22Rv1 (cell line): Measurements from ENCODE around the gene DERA.

Experiments
- H3K27ac ChIP-seq: fragments of 450-650 bp; 2 replicates; pipeline ENCODE4 v1.5.1; 2017
- CTCF ChIP-seq: fragments of 450-650 bp; IDR thresholded peaks from 2 replicates; pipeline ENCODE4 v1.5.1; 2017; ENCODE audit warnings: mild to moderate bottlenecking
- ZFX ChIP-seq: fragments of 450-650 bp; IDR thresholded peaks from 2 replicates; pipeline ENCODE4 v1.6.1; 2017; ENCODE audit warnings: antibody characterized with exemption, borderline replicate concordance

DERA gene

GRCh38 chr12:15995801-15996200 lies 84.7 kb downstream of the DERA start:
- H3K27ac ChIP-seq = no peak overlapping the region
- no peak for TF ChIP-seq ZFX
- TF ChIP-seq CTCF = no peak

GRCh38 chr12:15996254-15996653 lies 85.1 kb downstream of the DERA start:
- TF ChIP-seq ZFX (no peak), CTCF (peak; percentile 49)
- H3K27ac ChIP-seq = no peak overlapping the region

GRCh38 chr12:15996948-15997347 lies 85.8 kb downstream of the DERA start:
- TF ChIP-seq ZFX = no peak
- TF ChIP-seq CTCF = no peak
- H3K27ac ChIP-seq = no peak overlapping the region

GRCh38 chr12:15997910-15998309 lies 86.8 kb downstream of the DERA start:
- no peak overlapping the region for H3K27ac ChIP-seq
- TF ChIP-seq CTCF = no peak
- no peak for TF ChIP-seq ZFX

- no peak overlapping the region for H3K27ac ChIP-seq
- no peak for TF ChIP-seq ZFX
- TF ChIP-seq CTCF = no peak
Observed at GRCh38 chr12:16002880-16003279, 91.7 kb downstream of the DERA start.

GRCh38 chr12:16003460-16003859 lies 92.3 kb downstream of the DERA start:
- TF ChIP-seq CTCF = no peak
- TF ChIP-seq ZFX = no peak

GRCh38 chr12:16006752-16007151 lies 95.6 kb downstream of the DERA start:
- H3K27ac ChIP-seq = no peak overlapping the region
- no peak for TF ChIP-seq ZFX
- TF ChIP-seq CTCF = no peak

More at GRCh38 chr12:16003460-16003859, 92.3 kb downstream of the DERA start:
- no peak overlapping the region for H3K27ac ChIP-seq
